ENCODE measurements around the gene GPR160.
A peak's percentile ranks its signal among the peaks of the same experiment; 100 is the strongest.

Gene GPR160

GRCh38 chr3:170064108-170064507 is 26.3 kb downstream of the GPR160 start:
- no peak for DNase-seq (ENCODE audit: low read depth)

- DNase-seq (ENCODE audit: low read depth) = no peak
Measured at GRCh38 chr3:170075441-170076091, 37.8 kb downstream of the GPR160 start.

GRCh38 chr3:170076715-170077238 is 39.0 kb downstream of the GPR160 start:
- DNase-seq (ENCODE audit: low read depth) = no peak

GRCh38 chr3:170077361-170077760 is 39.6 kb downstream of the GPR160 start:
- DNase-seq (ENCODE audit: low read depth) = no peak

GRCh38 chr3:170078620-170079281 is 41.0 kb downstream of the GPR160 start:
- no peak for DNase-seq (ENCODE audit: low read depth)

GRCh38 chr3:170079536-170080165 is 41.9 kb downstream of the GPR160 start:
- no peak for DNase-seq (ENCODE audit: low read depth)

GRCh38 chr3:170080605-170081004 is 42.8 kb downstream of the GPR160 start:
- no peak for DNase-seq (ENCODE audit: low read depth)

GRCh38 chr3:170081079-170081741 is 43.4 kb downstream of the GPR160 start:
- DNase-seq (ENCODE audit: low read depth) = peak; percentile 33

- no peak for DNase-seq (ENCODE audit: low read depth)
Measured at GRCh38 chr3:170083343-170083742, 45.5 kb downstream of the GPR160 start.

- DNase-seq (ENCODE audit: low read depth) = no peak
Measured at GRCh38 chr3:170085396-170085795, 47.6 kb downstream of the GPR160 start.

GRCh38 chr3:170089862-170090600 is 52.2 kb downstream of the GPR160 start:
- DNase-seq (ENCODE audit: low read depth) = no peak

- no peak for DNase-seq (ENCODE audit: low read depth)
Measured at GRCh38 chr3:170090601-170090981, 52.8 kb downstream of the GPR160 start.

- DNase-seq (ENCODE audit: low read depth) = no peak
Measured at GRCh38 chr3:170092907-170093306, 55.1 kb downstream of the GPR160 start.

- no peak for DNase-seq (ENCODE audit: low read depth)
Measured at GRCh38 chr3:170095771-170096170, 58.0 kb downstream of the GPR160 start.

- DNase-seq (ENCODE audit: low read depth) = no peak
Measured at GRCh38 chr3:170096342-170096741, 58.5 kb downstream of the GPR160 start.

GRCh38 chr3:170098753-170099152 is 61.0 kb downstream of the GPR160 start:
- no peak for DNase-seq (ENCODE audit: low read depth)

- DNase-seq (ENCODE audit: low read depth) = no peak
Measured at GRCh38 chr3:170100944-170101343, 63.1 kb downstream of the GPR160 start.

- no peak for DNase-seq (ENCODE audit: low read depth)
Measured at GRCh38 chr3:170102431-170102830, 64.6 kb downstream of the GPR160 start.

GRCh38 chr3:170107941-170108340 is 70.1 kb downstream of the GPR160 start:
- no peak for DNase-seq (ENCODE audit: low read depth)

- DNase-seq (ENCODE audit: low read depth) = no peak
Measured at GRCh38 chr3:170108955-170109354, 71.2 kb downstream of the GPR160 start.

GRCh38 chr3:170109579-170110293 is 71.9 kb downstream of the GPR160 start:
- DNase-seq (ENCODE audit: low read depth) = no peak
